Measurements from ENCODE around the gene SLC22A25.
"Not testable (repeated sequence)": the region's sequence is repeated elsewhere in the genome, so short reads cannot be mapped to it uniquely, and the experiment has no call there.

Gene SLC22A25

DNA sequence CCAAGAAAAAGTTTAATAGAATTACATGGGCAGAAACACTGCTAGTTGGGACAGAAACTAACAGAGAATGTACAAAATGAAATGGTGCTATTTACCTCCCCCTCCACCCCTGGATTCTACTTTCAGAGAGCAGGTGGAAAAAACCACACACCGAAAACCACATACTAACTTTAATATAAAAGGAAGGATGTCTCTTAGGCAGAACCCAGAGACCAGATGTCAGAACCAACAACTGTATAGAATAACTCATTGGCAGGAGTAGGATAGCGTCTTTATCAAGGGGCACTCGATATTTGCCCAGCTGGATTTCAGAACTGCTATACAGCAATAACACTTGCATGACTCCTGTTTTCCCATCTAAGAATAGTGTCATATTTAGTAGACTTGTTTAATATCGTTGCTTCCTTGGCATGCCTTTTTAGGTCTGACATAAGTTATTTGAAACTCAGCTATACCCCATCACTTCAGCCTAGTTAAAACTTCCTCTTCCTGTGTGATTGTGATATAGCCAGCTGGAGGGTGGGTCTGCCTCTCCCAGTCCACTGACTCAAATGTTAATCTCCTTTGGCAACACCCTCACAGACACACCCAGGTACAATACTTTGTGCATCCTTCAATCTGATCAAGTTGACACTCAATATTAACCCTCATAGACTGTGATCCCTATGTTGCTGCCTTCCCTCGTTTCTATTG, 1.2 kb downstream of the SLC22A25 start:
- no peak overlapping the region for H3K4me3 Mint-ChIP-seq
- H3K27ac Mint-ChIP-seq, result no peak overlapping the region
- H3K36me3 Mint-ChIP-seq (ENCODE audit: low read depth), result no peaks in the 10 kb centered on the region
- H3K27me3 Mint-ChIP-seq, result peaks cover 11% of the 10 kb centered on the region
- ATAC-seq (no peak), DNase-seq (no peak)
- no peaks in the 10 kb centered on the region for H3K9me3 Mint-ChIP-seq
- H3K4me1 Mint-ChIP-seq, result peaks cover 11% of the 10 kb centered on the region

- H3K36me3 Mint-ChIP-seq (ENCODE audit: low read depth), result no peaks in the 10 kb centered on the region
- H3K27me3 Mint-ChIP-seq, result peaks cover 6% of the 10 kb centered on the region
- DNase-seq (no peak), ATAC-seq (no peak)
- no peak overlapping the region for H3K4me3 Mint-ChIP-seq
- peaks cover 4% of the 10 kb centered on the region for H3K9me3 Mint-ChIP-seq
- peaks cover 15% of the 10 kb centered on the region for H3K4me1 Mint-ChIP-seq
- H3K27ac Mint-ChIP-seq, result no peak overlapping the region
Observed at GRCh38 chr11:63240791-63241379, 2.5 kb downstream of the SLC22A25 start.

DNA sequence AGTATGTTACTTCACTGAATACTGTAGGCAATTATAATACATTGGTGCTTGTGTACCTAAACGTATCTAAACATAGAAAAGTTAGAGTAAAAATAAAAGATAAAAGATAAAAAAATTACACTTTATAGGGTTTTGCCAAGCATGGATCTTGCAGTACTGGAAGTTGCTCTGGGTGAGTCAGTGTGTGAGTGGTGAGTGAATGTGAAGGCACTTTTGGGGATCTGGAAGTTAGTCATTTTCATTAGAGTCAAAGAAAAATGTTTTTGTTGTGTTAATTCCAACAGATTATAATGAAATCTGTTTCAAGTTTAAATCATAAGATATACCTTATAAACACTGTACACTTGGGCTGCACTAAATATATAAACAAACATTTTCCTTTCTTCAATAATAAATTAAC, 3.3 kb downstream of the SLC22A25 start:
- peaks cover 15% of the 10 kb centered on the region for H3K4me1 Mint-ChIP-seq
- H3K36me3 Mint-ChIP-seq (ENCODE audit: low read depth), result no peaks in the 10 kb centered on the region
- peaks cover 4% of the 10 kb centered on the region for H3K9me3 Mint-ChIP-seq
- peaks cover 7% of the 10 kb centered on the region for H3K27me3 Mint-ChIP-seq
- ATAC-seq (no peak), DNase-seq (no peak)
- H3K4me3 Mint-ChIP-seq, result no peak overlapping the region
- H3K27ac Mint-ChIP-seq, result no peak overlapping the region

DNA sequence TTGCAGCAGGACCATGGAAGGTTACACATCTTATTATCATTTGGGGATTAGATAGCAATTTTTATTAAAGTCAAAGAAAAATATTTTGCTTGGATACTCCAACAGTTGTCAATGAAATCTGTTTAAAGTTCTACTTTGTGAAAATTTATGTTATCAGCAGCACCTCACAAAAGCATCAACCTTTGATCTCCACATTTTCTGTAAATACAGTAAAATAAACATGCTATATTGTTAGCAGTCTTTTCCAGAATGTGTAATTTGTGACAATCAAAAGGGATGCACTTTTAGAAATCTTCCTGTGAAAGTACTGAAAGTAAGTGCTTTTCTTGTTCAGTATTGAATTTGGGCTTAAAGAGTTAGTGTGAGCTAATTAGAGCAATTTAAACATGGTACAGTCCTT, 4.1 kb downstream of the SLC22A25 start:
- Mint-ChIP-seq H3K27ac (no peak overlapping the region), H3K9me3 (peaks cover 4% of the 10 kb centered on the region), H3K4me1 (peaks cover 15% of the 10 kb centered on the region), H3K27me3 (peaks cover 10% of the 10 kb centered on the region), H3K36me3 (ENCODE audit: low read depth) (no peaks in the 10 kb centered on the region), H3K4me3 (no peak overlapping the region)
- ATAC-seq (no peak), DNase-seq (no peak)

- Mint-ChIP-seq H3K27ac (no peak overlapping the region), H3K9me3 (peaks cover 4% of the 10 kb centered on the region), H3K4me1 (peaks cover 11% of the 10 kb centered on the region), H3K4me3 (no peak overlapping the region), H3K27me3 (peaks cover 15% of the 10 kb centered on the region), H3K36me3 (ENCODE audit: low read depth) (no peaks in the 10 kb centered on the region)
- DNase-seq (no peak), ATAC-seq (no peak)
Observed at GRCh38 chr11:63237413-63237812, 6.0 kb downstream of the SLC22A25 start.

- not testable (repeated sequence) for ATAC-seq; H3K27ac Mint-ChIP-seq; DNase-seq; H3K4me1 Mint-ChIP-seq; H3K4me3 Mint-ChIP-seq; H3K9me3 Mint-ChIP-seq; H3K36me3 Mint-ChIP-seq (ENCODE audit: low read depth)
- peaks cover 15% of the 10 kb centered on the region for H3K27me3 Mint-ChIP-seq
Observed at GRCh38 chr11:63235471-63236461, 7.6 kb downstream of the SLC22A25 start.

DNA sequence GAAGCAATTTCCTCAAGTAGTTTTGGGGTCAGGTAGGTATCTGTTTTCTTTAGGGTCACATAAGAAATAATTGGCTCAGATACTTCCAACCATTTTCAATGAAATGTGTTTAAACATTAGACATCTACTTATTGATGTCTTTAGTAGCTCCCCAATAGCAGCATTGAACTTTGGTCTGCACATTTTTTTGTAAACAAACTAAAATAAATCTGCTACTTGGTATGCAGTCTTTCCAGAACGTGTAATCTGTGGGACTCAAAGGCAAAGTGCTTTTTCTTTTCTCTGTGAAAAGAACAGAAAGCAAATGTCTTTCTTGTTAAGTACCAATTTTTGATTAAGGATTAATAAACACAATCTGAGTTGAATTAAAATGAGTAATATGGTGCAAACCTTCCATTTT, 13.6 kb downstream of the SLC22A25 start:
- H3K27me3 Mint-ChIP-seq, result peaks cover 5% of the 10 kb centered on the region

GRCh38 chr11:63227521-63228107, 15.8 kb downstream of the SLC22A25 start:
- DNase-seq (no peak), ATAC-seq (no peak)
- H3K27ac Mint-ChIP-seq, result no peak overlapping the region
- H3K36me3 Mint-ChIP-seq (ENCODE audit: low read depth), result no peaks in the 10 kb centered on the region
- H3K4me1 Mint-ChIP-seq, result no peaks in the 10 kb centered on the region
- H3K9me3 Mint-ChIP-seq, result no peaks in the 10 kb centered on the region
- no peak overlapping the region for H3K4me3 Mint-ChIP-seq
- peaks cover 7% of the 10 kb centered on the region for H3K27me3 Mint-ChIP-seq

More for the DNA sequence above, 13.6 kb downstream of the SLC22A25 start:
- Mint-ChIP-seq H3K4me1 (no peaks in the 10 kb centered on the region), H3K36me3 (ENCODE audit: low read depth) (no peaks in the 10 kb centered on the region), H3K9me3 (no peaks in the 10 kb centered on the region), H3K4me3 (no peak overlapping the region), H3K27ac (no peak overlapping the region)
- DNase-seq (no peak), ATAC-seq (no peak)

GRCh38 chr11:63226488-63227114, 16.8 kb downstream of the SLC22A25 start:
- Mint-ChIP-seq H3K4me3 (no peak overlapping the region), H3K9me3 (no peaks in the 10 kb centered on the region), H3K4me1 (no peaks in the 10 kb centered on the region), H3K36me3 (ENCODE audit: low read depth) (no peaks in the 10 kb centered on the region), H3K27ac (no peak overlapping the region), H3K27me3 (peaks cover 12% of the 10 kb centered on the region)
- DNase-seq (no peak), ATAC-seq (no peak)

DNA sequence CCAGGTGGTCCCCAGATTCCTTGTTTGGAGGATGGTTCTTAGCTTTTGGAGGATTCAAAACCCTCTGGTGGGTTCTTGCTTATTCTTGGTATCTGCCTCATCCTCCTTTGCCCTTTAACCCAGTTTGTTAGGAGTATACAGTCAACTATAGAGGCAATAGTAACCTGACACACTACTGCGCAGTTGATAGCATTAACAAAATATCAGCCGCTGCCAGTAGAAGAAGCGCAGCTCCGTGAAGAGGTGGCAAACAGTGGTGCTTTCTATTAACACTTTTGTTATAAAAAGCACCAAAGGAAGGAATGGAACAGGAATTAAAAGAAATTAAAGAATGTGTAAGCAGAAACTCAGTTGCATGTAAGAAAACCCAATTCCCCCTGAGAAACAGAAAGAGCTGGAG, 29.3 kb downstream of the SLC22A25 start:
- H3K4me1 Mint-ChIP-seq, result no peaks in the 10 kb centered on the region
- H3K4me3 Mint-ChIP-seq, result no peak overlapping the region
- H3K36me3 Mint-ChIP-seq (ENCODE audit: low read depth), result no peaks in the 10 kb centered on the region
- H3K27ac Mint-ChIP-seq, result no peak overlapping the region
- DNase-seq (no peak), ATAC-seq (no peak)
- H3K27me3 Mint-ChIP-seq, result peaks cover 9% of the 10 kb centered on the region
- peaks cover 9% of the 10 kb centered on the region for H3K9me3 Mint-ChIP-seq

DNA sequence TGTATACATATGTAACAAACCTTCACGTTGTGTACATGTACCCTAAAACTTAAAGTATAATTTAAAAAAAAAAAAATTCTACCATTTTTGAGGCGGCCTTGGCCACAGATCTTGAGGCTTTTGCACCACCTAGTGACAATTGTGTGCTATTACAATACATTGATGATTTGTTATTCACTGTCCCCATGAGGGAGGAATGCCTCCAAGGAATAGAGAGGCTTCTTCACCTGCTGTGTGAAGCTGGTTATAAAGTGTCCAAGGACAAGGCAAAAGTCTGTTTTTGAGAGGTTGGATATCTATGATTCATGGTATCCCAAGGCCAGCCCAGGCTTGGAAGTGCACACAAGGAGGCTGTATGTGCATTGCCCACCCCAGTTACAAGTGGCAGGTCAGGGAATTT, 30.7 kb downstream of the SLC22A25 start:
- peaks cover 9% of the 10 kb centered on the region for H3K9me3 Mint-ChIP-seq
- no peak overlapping the region for H3K4me3 Mint-ChIP-seq
- DNase-seq (peak; percentile 7), ATAC-seq (no peak)
- no peaks in the 10 kb centered on the region for H3K36me3 Mint-ChIP-seq (ENCODE audit: low read depth)
- H3K27me3 Mint-ChIP-seq, result peaks cover 15% of the 10 kb centered on the region
- H3K27ac Mint-ChIP-seq, result no peak overlapping the region
- H3K4me1 Mint-ChIP-seq, result no peaks in the 10 kb centered on the region

DNA sequence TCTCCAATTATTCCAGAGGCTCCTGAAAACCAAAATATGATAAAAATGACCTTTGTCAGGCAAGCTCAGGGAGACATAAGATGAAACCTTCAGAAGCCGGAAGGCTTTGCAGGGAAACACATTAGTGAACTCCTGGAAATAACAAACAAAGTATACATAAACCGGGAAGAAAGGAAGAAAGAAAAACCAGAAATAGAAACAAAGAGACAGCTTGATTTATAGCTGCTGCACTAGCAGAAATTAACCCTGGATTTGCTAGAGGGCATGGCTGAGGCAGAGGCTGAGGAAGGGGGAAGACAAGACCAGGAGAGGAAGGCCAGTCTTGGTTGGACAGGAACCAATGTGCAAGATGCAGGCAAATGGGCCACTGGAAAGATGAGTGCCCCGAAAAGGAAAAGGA, 33.3 kb downstream of the SLC22A25 start:
- Mint-ChIP-seq H3K27me3 (peaks cover 17% of the 10 kb centered on the region), H3K9me3 (no peaks in the 10 kb centered on the region), H3K27ac (no peak overlapping the region), H3K4me3 (no peak overlapping the region), H3K4me1 (no peaks in the 10 kb centered on the region), H3K36me3 (ENCODE audit: low read depth) (no peaks in the 10 kb centered on the region)
- ATAC-seq (no peak), DNase-seq (no peak)
